GM23338 (cell line): ENCODE results near the gene DDX39B.

Source experiments
- EZH2 ChIP-seq: fragments of 200-600 bp; sonication (generic); IDR thresholded peaks from one replicate; pipeline ENCODE4 v1.8.0; 2017; ENCODE audit warnings: antibody characterized with exemption, mild to moderate bottlenecking, low read depth; ENCODE audit not compliant: unreplicated experiment
- EZH2phosphoT487 ChIP-seq: fragments of 200-600 bp; sonication (generic); IDR thresholded peaks from one replicate; pipeline ENCODE4 v1.8.1; 2018; ENCODE audit warnings: antibody characterized with exemption; ENCODE audit not compliant: unreplicated experiment
- JUNB ChIP-seq: IDR thresholded peaks from one replicate; pipeline ENCODE4 v1.6.1; 2016; ENCODE audit warnings: antibody characterized with exemption; ENCODE audit not compliant: unreplicated experiment
- NANOG ChIP-seq: IDR thresholded peaks from 2 replicates; pipeline ENCODE4 v1.6.1; 2016; ENCODE audit warnings: antibody characterized with exemption, borderline replicate concordance
- POLR2AphosphoS5 ChIP-seq: IDR thresholded peaks from 2 replicates; pipeline ENCODE4 v1.6.1; 2016; ENCODE audit warnings: antibody characterized with exemption, low read depth
- ZNF114 ChIP-seq: fragments of 250-450 bp; sonication (Bioruptor Pico); IDR thresholded peaks from 2 replicates; pipeline ENCODE4 v1.5.0; 2020; ENCODE audit warnings: mild to moderate bottlenecking, moderate library complexity
- TF ChIP-seq, protein P1 (sequence below): IDR thresholded peaks from one replicate; pipeline ENCODE4 v1.6.1; 2018; ENCODE audit warnings: antibody characterized with exemption; ENCODE audit not compliant: unreplicated experiment
- TF ChIP-seq, protein P2 (sequence below), 2 experiments: fragments of 200-600 bp in 1 of 2; sonication (generic) in 1 of 2; conservative IDR thresholded peaks; 2 replicates each; pipeline versions ENCODE4 v1.5.1 to v1.6.1; 2016 to 2017; ENCODE audit warnings: antibody characterized with exemption in 2 of 2, low read depth in 2 of 2, mild to moderate bottlenecking in 2 of 2, moderate library complexity in 1 of 2

DNA sequence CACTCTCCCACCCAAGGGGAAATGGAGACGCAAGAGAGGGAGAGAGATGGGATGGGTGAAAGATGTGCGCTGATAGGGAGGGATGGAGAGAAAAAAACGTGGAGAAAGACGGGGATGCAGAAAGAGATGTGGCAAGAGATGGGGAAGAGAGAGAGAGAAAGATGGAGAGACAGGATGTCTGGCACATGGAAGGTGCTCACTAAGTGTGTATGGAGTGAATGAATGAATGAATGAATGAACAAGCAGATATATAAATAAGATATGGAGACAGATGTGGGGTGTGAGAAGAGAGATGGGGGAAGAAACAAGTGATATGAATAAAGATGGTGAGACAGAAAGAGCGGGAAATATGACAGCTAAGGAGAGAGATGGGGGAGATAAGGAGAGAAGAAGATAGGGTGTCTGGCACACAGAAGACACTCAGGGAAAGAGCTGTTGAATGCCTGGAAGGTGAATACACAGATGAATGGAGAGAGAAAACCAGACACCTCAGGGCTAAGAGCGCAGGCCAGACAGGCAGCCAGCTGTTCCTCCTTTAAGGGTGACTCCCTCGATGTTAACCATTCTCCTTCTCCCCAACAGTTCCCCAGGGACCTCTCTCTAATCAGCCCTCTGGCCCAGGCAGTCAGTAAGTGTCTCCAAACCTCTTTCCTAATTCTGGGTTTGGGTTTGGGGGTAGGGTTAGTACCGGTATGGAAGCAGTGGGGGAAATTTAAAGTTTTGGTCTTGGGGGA, 34.3 kb upstream of the DDX39B start:
- TF ChIP-seq, protein P1, sequence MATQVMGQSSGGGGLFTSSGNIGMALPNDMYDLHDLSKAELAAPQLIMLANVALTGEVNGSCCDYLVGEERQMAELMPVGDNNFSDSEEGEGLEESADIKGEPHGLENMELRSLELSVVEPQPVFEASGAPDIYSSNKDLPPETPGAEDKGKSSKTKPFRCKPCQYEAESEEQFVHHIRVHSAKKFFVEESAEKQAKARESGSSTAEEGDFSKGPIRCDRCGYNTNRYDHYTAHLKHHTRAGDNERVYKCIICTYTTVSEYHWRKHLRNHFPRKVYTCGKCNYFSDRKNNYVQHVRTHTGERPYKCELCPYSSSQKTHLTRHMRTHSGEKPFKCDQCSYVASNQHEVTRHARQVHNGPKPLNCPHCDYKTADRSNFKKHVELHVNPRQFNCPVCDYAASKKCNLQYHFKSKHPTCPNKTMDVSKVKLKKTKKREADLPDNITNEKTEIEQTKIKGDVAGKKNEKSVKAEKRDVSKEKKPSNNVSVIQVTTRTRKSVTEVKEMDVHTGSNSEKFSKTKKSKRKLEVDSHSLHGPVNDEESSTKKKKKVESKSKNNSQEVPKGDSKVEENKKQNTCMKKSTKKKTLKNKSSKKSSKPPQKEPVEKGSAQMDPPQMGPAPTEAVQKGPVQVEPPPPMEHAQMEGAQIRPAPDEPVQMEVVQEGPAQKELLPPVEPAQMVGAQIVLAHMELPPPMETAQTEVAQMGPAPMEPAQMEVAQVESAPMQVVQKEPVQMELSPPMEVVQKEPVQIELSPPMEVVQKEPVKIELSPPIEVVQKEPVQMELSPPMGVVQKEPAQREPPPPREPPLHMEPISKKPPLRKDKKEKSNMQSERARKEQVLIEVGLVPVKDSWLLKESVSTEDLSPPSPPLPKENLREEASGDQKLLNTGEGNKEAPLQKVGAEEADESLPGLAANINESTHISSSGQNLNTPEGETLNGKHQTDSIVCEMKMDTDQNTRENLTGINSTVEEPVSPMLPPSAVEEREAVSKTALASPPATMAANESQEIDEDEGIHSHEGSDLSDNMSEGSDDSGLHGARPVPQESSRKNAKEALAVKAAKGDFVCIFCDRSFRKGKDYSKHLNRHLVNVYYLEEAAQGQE = no peak
- TF ChIP-seq POLR2AphosphoS5 (no peak), EZH2 (no peak), EZH2phosphoT487 (no peak), NANOG (no peak), ZNF114 (CRISPR knock-in tag) (no peak), JUNB (no peak)
- TF ChIP-seq, protein P2, sequence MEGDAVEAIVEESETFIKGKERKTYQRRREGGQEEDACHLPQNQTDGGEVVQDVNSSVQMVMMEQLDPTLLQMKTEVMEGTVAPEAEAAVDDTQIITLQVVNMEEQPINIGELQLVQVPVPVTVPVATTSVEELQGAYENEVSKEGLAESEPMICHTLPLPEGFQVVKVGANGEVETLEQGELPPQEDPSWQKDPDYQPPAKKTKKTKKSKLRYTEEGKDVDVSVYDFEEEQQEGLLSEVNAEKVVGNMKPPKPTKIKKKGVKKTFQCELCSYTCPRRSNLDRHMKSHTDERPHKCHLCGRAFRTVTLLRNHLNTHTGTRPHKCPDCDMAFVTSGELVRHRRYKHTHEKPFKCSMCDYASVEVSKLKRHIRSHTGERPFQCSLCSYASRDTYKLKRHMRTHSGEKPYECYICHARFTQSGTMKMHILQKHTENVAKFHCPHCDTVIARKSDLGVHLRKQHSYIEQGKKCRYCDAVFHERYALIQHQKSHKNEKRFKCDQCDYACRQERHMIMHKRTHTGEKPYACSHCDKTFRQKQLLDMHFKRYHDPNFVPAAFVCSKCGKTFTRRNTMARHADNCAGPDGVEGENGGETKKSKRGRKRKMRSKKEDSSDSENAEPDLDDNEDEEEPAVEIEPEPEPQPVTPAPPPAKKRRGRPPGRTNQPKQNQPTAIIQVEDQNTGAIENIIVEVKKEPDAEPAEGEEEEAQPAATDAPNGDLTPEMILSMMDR (conservative IDR thresholded peaks at IDR 0.05; ENCODE audit: low read depth in 2 of 2) = no peak
